Measurements from ENCODE around the gene TRAK1. TPM values are rescaled to one million over a fixed set of nuclear protein-coding genes. Genes with fewer than 3 reads are reported as not detected.

TRAK1 gene
- total and polyA plus RNA-seq, 10 of the 15 experiments (the other 5 are each of a cell fraction or from before 2014, with no cell fraction given): 6.6 to 46.2 (median 23.7) TPM

DNA sequence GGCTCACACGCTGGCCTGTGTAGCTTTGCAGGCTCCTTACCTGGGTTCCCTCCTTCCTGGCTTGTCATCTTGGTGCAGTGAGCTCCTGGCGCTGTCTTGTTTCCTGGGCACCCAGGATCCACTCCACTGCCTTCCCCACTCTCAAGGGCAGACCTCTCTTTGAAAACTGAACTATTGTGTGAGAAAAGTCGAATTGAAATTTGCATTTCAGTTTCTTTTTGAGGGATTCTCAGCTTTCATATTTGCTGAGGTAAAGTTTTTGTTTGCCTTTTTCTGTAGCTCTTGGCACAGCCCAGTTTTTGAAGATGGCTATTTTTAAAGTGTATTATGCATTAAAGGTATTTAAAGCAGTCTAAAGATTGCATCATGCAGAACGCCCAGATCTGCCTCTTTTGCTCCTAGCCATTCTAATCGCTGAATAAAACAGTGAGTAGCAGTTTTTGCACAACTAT is 104.7 kb downstream of the TRAK1 start (continued):
- TF ChIP-seq, protein P1, sequence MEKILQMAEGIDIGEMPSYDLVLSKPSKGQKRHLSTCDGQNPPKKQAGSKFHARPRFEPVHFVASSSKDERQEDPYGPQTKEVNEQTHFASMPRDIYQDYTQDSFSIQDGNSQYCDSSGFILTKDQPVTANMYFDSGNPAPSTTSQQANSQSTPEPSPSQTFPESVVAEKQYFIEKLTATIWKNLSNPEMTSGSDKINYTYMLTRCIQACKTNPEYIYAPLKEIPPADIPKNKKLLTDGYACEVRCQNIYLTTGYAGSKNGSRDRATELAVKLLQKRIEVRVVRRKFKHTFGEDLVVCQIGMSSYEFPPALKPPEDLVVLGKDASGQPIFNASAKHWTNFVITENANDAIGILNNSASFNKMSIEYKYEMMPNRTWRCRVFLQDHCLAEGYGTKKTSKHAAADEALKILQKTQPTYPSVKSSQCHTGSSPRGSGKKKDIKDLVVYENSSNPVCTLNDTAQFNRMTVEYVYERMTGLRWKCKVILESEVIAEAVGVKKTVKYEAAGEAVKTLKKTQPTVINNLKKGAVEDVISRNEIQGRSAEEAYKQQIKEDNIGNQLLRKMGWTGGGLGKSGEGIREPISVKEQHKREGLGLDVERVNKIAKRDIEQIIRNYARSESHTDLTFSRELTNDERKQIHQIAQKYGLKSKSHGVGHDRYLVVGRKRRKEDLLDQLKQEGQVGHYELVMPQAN (conservative IDR thresholded peaks at IDR 0.05): no peak
- TF ChIP-seq TARDBP (IDR thresholded peaks at IDR 0.05; ENCODE audit: borderline replicate concordance) (no peak), CHD1 (IDR thresholded peaks at IDR 0.05; ENCODE audit: low read depth, low read length) (no peak), TAF1 (IDR thresholded peaks at IDR 0.05; ENCODE audit: borderline replicate concordance, low read depth, low read length) (0 out of 2 replicates have a peak, but pooled peaks have one; percentile 6), IKZF2 (IDR thresholded peaks at IDR 0.05) (peak; percentile 22 to 49; a peak in 3 of 4 replicates), TCF7 (IDR thresholded peaks at IDR 0.05; ENCODE audit: borderline replicate concordance) (peak; percentile 58; the same call in 1 of the 2 replicates), CEBPB (IDR thresholded peaks at IDR 0.05; ENCODE audit: borderline replicate concordance in 1 of 2, low read depth in 2 of 2, low read length in 2 of 2) (peak in 1 of 2 experiments; percentile 76; a peak in 2 of 4 replicates), NR2F1 (conservative IDR thresholded peaks at IDR 0.05) (peak; percentile 59; the same call in 1 of the 2 replicates), SMC3 (IDR thresholded peaks at IDR 0.05; ENCODE audit: borderline replicate concordance, low read length) (no peak; the same call in 1 of the 2 replicates), MEF2B (IDR thresholded peaks at IDR 0.05; ENCODE audit: partially characterized antibody, poor library complexity, severe bottlenecking) (peak; percentile 74), STAT1 (conservative IDR thresholded peaks at IDR 0.05) (no peak), BHLHE40 (IDR thresholded peaks at IDR 0.05; ENCODE audit: borderline replicate concordance in 1 of 2, low read depth in 2 of 2, low read length in 1 of 2) (no peak; a peak in 1 of 4 replicates), HCFC1 (IDR thresholded peaks at IDR 0.05; ENCODE audit: low read length) (no peak), POU2F2 (IDR thresholded peaks at IDR 0.05; ENCODE audit: borderline replicate concordance, low read depth, low read length) (peak; percentile 92), PAX5 (IDR thresholded peaks at IDR 0.05; ENCODE audit: borderline replicate concordance, low read depth, low read length) (peak; percentile 74; the same call in 1 of the 2 replicates), GABPA (IDR thresholded peaks at IDR 0.05; ENCODE audit: low read depth) (peak; percentile 17; the same call in 1 of the 2 replicates)
- TF ChIP-seq, protein P2, sequence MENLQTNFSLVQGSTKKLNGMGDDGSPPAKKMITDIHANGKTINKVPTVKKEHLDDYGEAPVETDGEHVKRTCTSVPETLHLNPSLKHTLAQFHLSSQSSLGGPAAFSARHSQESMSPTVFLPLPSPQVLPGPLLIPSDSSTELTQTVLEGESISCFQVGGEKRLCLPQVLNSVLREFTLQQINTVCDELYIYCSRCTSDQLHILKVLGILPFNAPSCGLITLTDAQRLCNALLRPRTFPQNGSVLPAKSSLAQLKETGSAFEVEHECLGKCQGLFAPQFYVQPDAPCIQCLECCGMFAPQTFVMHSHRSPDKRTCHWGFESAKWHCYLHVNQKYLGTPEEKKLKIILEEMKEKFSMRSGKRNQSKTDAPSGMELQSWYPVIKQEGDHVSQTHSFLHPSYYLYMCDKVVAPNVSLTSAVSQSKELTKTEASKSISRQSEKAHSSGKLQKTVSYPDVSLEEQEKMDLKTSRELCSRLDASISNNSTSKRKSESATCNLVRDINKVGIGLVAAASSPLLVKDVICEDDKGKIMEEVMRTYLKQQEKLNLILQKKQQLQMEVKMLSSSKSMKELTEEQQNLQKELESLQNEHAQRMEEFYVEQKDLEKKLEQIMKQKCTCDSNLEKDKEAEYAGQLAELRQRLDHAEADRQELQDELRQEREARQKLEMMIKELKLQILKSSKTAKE (IDR thresholded peaks at IDR 0.05; ENCODE audit: low read depth, poor library complexity, severe bottlenecking): peak; percentile 66
- TF ChIP-seq, protein P3, sequence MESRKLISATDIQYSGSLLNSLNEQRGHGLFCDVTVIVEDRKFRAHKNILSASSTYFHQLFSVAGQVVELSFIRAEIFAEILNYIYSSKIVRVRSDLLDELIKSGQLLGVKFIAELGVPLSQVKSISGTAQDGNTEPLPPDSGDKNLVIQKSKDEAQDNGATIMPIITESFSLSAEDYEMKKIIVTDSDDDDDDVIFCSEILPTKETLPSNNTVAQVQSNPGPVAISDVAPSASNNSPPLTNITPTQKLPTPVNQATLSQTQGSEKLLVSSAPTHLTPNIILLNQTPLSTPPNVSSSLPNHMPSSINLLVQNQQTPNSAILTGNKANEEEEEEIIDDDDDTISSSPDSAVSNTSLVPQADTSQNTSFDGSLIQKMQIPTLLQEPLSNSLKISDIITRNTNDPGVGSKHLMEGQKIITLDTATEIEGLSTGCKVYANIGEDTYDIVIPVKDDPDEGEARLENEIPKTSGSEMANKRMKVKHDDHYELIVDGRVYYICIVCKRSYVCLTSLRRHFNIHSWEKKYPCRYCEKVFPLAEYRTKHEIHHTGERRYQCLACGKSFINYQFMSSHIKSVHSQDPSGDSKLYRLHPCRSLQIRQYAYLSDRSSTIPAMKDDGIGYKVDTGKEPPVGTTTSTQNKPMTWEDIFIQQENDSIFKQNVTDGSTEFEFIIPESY (IDR thresholded peaks at IDR 0.05): no peak
- TF ChIP-seq, protein P4, sequence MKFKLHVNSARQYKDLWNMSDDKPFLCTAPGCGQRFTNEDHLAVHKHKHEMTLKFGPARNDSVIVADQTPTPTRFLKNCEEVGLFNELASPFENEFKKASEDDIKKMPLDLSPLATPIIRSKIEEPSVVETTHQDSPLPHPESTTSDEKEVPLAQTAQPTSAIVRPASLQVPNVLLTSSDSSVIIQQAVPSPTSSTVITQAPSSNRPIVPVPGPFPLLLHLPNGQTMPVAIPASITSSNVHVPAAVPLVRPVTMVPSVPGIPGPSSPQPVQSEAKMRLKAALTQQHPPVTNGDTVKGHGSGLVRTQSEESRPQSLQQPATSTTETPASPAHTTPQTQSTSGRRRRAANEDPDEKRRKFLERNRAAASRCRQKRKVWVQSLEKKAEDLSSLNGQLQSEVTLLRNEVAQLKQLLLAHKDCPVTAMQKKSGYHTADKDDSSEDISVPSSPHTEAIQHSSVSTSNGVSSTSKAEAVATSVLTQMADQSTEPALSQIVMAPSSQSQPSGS (IDR thresholded peaks at IDR 0.05; ENCODE audit: low read length): peak; percentile 94
- TF ChIP-seq, protein P5, sequence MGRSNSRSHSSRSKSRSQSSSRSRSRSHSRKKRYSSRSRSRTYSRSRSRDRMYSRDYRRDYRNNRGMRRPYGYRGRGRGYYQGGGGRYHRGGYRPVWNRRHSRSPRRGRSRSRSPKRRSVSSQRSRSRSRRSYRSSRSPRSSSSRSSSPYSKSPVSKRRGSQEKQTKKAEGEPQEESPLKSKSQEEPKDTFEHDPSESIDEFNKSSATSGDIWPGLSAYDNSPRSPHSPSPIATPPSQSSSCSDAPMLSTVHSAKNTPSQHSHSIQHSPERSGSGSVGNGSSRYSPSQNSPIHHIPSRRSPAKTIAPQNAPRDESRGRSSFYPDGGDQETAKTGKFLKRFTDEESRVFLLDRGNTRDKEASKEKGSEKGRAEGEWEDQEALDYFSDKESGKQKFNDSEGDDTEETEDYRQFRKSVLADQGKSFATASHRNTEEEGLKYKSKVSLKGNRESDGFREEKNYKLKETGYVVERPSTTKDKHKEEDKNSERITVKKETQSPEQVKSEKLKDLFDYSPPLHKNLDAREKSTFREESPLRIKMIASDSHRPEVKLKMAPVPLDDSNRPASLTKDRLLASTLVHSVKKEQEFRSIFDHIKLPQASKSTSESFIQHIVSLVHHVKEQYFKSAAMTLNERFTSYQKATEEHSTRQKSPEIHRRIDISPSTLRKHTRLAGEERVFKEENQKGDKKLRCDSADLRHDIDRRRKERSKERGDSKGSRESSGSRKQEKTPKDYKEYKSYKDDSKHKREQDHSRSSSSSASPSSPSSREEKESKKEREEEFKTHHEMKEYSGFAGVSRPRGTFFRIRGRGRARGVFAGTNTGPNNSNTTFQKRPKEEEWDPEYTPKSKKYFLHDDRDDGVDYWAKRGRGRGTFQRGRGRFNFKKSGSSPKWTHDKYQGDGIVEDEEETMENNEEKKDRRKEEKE (IDR thresholded peaks at IDR 0.05): no peak

Data from GM12878 (cell line).